GM18526 (cell line): ENCODE data around the gene GRM7.

Experiments used
- POLR2A ChIP-seq: IDR thresholded peaks from 3 replicates; pipeline ENCODE4 v1.6.1; 2011; ENCODE audit not compliant: insufficient read length; ENCODE audit errors: extremely low read depth

The GRM7 gene

DNA sequence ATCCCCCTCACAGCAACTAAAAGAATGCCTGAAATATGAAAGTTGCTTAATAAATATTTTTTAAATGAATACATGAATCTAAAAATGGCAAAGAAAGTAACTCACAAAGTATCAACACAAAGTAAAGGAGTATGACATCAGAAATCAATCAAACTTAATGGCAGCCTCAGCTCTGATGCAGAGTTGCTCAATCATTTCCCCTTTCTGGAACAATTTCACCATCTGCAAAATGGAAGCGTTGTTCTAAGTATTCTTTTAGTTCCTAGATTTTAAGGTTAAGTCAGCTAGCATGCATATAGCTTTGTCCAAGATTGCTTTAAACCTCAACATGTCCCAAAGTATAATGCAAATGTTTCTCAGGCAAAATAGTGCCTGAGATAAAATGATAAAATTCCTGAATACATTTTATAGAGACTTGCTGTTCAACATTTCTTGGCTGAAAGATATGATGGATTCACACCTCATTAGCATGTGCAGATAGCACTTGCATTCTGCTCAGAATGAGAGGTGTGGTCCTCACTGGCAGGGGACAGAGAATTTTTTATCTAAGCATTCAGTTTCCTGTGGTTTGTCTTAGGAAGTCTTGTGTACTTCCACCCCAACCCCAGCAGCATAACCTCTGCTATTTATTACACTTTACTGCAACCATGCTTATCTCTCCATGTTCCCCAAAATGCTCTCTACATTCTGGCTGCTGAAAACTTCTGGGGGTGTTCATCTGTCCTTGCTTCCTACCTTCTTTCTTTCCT, 429.3 kb downstream of the GRM7 start:
- TF ChIP-seq POLR2A, result no peak

DNA sequence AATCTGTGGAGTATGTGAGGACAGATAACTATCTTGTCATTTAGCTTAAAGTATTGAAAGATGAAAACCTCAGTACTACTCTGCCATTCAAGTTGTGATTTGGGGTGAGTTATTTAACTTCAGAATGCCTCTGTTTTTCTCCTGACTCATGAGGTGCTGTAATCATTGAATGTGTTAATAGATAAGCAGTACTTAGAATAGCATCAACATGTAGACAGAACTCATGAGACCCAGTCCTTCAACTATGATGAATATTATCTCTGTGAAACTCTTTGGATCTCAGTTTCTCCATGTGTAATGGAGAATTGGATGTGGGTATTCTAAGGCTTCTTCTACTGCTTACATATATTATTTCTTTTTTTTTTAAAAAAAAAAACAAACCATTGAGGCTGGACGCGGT, 431.4 kb downstream of the GRM7 start:
- no peak for TF ChIP-seq POLR2A

DNA sequence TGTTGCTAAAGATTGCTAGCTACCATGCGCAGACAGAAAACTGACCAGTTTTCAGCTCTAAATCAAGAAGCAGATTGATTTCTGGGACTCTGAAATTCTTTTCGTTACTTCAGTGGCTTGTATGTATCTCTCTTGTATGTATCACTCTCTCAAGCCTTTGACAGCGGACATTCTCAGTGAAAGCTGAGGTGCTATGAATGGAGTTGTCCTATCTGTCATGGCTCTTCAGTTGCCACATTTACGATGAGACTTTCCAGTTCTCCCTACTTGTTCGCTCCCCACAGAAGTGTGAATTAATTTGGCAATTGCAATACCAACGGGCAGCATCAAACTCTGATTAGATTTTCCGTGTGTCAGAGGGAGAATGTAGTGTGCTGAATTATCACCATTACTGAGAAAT, 432.4 kb downstream of the GRM7 start:
- no peak for TF ChIP-seq POLR2A

DNA sequence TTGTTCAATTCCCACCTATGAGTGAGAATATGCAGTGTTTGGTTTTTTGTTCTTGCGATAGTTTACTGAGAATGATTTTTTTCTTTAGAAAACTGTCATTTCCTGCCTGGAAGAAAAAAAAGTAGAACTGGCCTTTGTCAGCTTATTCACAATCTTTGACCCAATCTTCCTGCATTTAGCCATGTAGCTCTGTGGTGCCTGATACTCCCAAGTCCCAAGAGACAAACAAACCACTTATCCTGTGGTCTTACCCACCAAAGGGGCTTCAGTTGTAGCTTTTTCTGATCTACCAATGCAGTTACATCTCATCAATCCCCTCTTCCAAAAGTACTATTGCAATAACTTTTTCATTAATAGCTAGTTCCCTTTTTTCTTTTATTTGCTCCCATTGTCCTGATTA, 444.6 kb downstream of the GRM7 start:
- TF ChIP-seq POLR2A, result no peak

DNA sequence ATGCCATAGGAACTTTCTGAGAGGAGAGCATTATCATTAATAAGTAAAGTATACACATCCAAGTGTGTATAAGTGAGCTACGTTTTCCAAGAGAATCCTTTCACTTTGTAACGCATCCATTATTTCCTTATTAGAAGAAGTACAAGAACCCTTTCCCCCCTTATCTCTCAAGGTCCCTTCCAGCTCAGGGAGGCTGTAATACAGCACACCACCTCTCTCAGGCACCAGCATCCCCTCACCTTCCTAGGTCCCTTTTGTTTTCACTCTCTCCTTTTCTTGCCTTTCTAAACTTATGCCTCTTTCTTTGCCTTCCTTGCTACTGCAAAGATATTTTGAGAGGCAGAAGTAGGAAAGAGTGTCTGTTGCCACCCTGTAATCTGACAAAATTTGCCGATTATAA, 446.0 kb downstream of the GRM7 start:
- TF ChIP-seq POLR2A, result no peak

DNA sequence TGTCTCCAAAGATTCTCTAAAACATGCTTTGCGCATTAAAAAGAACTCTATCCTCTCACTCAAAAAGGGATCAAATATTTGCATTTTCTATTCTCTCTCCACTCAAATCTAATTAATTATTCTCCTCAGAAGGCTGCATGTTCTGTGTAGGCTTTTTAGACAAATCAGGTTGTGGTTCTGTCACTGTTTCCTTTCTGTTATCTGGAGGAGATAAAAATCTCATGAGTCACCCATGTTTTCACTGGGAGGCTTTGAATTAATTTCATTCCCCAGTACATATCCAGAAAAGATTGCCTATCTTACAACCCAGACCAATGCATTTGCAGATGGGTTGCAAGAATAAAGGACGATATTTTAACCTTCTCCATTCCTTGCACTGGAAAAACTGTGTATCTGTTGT, 446.5 kb downstream of the GRM7 start:
- TF ChIP-seq POLR2A, result no peak

DNA sequence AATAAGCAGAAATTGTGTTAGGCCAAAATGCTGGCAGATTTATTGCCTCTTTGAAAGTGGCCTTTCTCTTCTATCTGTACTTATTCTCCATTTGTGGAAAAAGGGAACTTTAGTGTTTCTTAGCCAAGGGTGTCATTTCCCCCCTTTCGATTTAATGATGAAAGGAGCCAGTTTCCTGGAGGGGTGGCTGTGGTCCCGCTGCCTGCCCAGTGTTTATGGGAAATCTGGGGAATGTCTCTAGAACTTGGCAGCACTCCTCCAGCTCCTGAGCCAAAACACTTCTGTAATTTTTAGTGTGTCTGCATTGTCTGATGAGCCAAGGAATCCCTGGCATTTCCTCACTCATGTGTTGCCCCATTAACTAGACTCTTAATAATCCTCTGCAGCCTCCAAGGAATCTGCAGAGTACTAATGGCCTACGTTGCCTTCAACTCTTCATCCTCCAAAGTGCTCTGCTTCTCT, 448.8 kb downstream of the GRM7 start:
- no peak for TF ChIP-seq POLR2A

DNA sequence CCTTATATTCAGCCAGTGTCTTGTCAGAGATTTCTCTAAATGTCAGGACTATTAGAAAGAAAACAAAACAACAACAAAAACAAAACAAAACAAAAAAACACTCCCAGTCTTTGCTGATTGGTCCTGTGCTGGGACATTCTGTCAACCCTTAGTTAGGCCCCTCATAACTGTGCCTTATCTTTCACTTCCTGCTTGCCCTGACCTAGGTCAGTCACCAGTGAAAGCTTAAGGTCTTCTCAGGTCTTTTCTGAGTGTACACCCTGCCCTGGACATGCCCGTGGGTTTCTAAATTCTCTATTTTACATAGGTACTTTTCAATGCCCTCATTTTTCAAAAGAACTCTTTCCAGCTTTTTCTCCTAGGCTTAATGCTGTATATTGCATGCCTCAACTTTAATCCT, 454.1 kb downstream of the GRM7 start:
- no peak for TF ChIP-seq POLR2A

DNA sequence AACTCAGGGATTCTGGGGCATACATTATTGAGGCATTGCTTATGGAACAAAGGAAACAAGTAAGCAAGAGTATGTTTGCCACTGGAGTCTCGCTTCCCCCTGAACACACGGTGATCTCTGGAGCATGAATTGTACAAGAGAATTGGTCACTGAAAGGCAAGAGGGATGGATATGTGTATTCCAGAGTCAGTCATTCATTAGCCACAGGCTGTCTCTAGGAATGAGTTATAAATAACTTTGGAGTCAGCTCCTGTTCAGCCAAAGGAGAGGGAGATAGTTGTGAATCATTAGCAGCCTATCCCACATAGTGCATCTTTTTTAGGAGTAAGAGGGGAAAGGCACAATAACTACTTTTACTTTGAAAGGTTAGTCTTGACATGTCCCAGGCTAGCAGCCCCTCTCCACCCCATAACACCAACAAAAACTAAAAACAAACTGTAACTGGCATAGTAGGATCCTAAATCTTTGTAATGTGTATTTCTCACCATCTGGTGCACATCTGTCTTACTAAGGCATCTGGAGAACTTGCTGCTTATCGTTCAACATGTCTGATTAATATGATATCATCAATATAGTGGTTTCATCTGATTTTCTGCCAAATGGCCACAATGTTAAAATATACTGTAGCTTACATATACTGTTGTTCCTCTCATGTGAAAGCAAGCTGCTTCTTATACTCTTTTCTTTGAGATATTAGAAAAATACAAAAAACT, 462.2 kb downstream of the GRM7 start:
- no peak for TF ChIP-seq POLR2A

DNA sequence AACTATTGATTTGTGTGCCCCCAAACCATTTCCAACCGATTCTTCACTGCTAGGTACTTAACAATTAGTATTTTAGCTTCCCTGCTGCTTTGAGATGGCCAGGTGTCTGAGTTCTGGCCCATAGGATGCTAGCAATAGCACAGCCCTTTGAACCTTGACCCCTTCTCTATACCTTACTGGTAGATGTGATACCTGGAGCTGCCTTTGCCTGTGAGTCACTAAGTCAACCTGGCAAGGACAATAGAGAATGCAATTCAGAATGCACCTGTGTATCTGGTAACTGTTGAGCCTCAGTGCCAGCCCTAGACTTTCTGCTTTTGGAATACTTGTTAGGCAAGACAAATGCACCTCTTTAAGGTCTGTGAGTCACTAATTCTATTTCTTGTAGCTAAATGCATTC, 467.4 kb downstream of the GRM7 start:
- no peak for TF ChIP-seq POLR2A

DNA sequence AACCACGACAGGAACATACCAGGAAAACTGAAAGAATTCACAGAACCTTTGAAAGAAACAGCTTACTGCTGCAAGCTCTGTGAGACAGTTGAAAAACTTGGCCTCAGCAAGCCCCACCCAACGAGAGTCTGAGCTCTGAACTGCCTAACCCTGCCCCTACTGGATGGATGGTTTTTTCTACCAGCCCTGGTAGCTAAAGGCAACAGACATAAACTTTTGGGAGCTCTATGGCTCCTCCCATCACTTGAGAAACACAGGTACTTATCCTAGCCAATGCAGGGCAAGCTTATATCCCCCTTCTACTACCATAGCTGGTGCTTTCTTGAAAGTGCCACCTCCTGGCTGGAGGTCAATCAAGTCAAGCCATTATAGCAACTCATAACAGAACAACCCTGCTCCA, 471.8 kb downstream of the GRM7 start:
- no peak for TF ChIP-seq POLR2A

DNA sequence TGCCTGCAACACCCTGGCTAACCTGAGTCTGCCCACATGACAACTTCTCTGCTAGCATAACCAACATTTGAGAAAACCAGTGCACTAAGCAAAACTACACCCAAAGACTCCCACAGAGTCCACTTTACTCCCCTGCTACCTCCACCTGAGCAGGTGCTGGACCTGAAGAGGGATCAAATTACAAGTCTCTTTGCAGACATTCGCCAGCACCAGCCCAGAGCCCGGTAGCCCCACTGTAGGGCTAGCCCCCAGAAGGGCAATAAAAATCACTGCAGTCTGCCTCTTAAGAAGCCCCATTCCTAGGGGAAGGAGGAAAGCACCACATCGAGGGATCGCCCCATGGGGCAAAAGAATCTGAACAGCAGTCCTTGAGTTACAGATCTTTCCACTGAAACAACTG, 472.2 kb downstream of the GRM7 start:
- no peak for TF ChIP-seq POLR2A

DNA sequence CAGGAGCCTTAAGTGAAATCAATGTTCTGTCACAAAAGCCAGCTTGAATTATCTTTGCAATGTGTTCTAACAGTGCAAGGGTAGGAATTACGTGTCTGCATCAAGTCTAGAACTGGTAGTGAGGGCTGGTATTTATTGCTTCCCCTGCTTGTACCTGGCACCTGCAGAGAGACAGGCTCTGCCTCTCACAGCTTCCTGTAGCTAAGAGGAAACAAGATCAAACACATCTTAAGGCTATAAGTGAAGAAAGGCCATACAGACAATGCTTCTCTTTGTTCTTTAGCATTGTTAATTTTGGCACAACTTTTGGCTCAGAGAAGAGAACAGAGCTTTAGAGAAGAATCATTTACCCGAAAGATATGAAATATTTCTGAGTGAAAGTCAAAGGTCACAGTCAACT, 479.9 kb downstream of the GRM7 start:
- TF ChIP-seq POLR2A, result no peak

DNA sequence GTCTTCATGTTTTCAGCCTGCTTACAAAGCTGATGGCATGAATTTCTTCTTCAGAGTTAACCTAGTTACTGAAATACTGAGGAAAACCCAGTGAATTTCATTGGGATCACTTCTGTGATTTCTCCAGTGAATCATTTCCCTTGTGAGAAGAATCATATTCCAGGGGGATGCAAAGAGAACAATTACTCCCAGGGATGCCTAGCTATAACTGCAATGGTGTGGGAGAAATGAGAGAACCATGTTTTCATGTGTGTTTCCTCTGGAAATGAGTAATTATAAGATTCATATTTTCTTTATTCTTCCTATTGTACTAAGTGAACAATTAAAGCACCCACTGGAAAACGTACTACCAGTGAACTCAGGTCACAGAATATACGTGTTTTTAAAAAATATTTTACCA, 485.4 kb downstream of the GRM7 start:
- TF ChIP-seq POLR2A, result no peak

DNA sequence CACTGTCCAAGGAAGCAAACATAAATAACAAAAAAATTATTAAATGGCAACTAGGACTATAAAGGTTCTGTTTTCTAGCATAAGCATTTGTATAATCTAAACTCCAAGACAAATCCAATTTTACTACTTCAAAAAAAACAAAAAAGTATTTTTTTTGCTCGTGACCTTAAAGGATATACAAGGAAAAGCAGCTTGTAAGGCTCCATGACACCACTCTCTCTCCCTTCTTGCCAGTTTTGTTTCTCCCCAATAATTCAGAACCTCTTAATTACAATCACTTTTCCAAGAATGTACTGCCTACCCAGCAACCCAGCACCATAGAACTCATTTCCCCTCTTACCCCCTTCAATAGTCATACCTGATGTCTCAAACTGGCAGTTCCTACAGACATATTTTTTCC, 496.2 kb downstream of the GRM7 start:
- TF ChIP-seq POLR2A, result no peak

DNA sequence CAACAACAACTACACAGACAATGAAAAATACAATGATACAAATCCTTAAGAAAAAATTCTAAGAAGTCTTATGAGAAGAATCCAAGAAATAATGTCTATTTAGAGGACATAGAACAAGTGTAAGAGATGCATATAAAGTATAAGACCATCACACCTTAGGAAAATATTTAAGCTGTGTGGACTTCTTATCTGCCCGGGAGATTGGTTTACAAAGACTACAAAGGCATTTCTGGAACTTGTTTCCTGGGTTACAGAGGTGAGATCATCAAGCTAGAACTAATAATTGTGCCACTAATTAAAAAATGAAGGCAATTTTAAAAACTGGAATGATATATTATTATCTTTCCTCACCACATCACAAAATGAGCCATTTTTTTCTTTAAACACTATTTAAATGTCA, 507.1 kb downstream of the GRM7 start:
- no peak for TF ChIP-seq POLR2A

DNA sequence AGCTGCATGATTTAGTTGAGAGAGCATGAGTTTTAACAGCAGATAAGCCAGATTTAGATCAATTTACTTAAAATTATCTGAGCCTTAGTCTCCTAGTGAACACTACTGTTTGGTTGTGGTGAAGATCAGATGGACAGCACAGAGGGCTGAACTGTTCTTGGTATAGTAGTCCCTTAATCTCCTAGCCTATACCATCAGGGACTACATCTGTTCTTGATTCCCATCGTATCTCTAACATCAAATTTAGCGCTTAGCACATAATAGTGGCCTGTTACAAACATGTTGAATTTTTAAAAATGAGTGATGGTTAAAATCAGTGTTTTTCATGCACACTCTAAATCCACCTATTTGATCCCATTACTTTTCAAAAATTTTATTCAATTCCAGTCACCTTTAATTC, 507.7 kb downstream of the GRM7 start:
- no peak for TF ChIP-seq POLR2A
